IPS-18a (cell line): ENCODE measurements around the gene WDR62.

ENCODE experiments used
- H3K27ac ChIP-seq: one replicate; pipeline ENCODE4 v1.5.1; 2013; ENCODE audit warnings: low read length
- H3K27me3 ChIP-seq: one replicate; pipeline ENCODE4 v1.6.1; 2013; ENCODE audit warnings: mild to moderate bottlenecking, low read length; ENCODE audit not compliant: control insufficient read depth, insufficient read depth
- H3K36me3 ChIP-seq: one replicate; pipeline ENCODE4 v1.6.1; 2013; ENCODE audit warnings: low read depth, low read length; ENCODE audit not compliant: control insufficient read depth
- H3K4me1 ChIP-seq: one replicate; pipeline ENCODE4 v1.6.1; 2013; ENCODE audit warnings: low read depth, low read length; ENCODE audit not compliant: control insufficient read depth
- H3K4me3 ChIP-seq: one replicate; pipeline ENCODE4 v1.5.1; 2013; ENCODE audit warnings: low read length
- H3K9ac ChIP-seq: one replicate; pipeline ENCODE4 v1.6.1; 2013; ENCODE audit warnings: mild to moderate bottlenecking, low read length, moderate library complexity
- H3K9me3 ChIP-seq: one replicate; pipeline ENCODE4 v1.6.1; 2013; ENCODE audit warnings: low read depth, low read length; ENCODE audit not compliant: control insufficient read depth

The WDR62 gene

DNA sequence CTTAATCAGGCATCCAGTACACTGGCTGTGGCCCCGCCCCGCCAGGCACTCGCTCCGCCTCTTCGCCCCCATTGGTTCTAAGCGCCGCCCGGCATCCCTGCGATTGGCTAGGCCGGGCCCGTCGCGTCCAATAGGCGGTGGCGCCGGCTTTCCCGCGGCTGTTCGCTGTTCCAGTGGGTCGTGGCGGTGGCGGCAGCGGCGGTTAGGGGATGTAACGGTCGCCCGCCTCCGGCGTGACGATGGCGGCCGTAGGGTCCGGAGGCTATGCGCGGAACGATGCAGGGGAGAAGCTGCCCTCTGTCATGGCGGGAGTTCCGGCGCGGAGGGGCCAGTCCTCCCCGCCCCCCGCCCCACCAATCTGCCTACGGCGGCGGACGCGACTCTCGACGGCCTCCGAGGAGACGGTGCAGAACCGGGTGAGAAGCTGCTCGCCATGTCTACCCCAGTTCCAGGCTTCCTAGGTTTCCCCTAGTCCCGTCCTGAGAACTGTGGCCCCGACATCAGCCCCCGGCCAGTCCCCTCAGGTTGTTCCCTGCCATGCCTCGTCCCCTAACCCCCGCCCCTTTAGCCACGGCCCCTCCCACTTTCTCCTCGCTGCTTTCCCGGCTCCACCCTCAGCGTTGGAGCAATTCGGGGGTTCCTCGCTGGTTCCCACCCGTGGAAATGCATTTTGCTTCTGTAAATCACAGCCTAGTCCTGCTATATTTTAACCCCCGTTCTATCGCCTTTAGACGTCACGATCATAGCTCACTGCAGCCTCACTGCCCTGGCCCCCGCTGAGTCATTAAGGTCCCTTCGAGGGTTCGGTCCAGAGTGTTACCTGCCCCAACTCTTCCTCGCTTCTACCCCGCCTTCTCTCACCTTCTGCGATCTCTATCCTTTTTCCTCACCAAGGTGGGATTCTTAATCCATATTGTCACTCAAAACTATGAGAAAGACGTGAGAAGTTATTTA is at the start of gene WDR62:
Gene WDR62, plus strand, starts transcription at position 165 of the 954 bp plus-strand sequence. Its CDS starts 75 bp downstream, at position 240.
- Histone ChIP-seq H3K27me3 (no peaks in the 10 kb centered on the region), H3K27ac (peak within 1 kb of the TSS; percentile 67), H3K36me3 (peaks cover 7% of the 10 kb centered on the region), H3K9me3 (no peaks in the 10 kb centered on the region), H3K4me3 (peak within 1 kb of the TSS; percentile 92), H3K9ac (peak within 1 kb of the TSS; percentile 59), H3K4me1 (peaks cover 12% of the 10 kb centered on the region)

DNA sequence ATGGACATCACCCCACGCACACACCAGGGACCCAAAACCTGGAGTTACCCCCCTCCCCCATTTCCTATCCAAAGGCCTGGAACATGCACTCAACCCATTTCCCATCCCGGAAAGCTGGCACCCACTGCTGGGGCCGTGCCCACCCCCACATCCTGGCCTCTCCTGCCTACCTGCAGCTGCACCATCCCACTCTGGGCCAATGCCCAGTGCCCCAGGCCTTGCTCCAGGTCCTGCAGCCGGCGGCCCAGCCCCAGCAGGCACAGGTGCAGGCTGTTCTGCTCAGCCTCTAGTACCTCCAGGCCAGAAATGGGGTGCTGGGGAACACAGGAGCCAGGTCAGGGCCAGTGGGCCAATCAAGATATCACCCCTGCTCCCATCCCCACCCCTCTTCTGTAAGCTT is 47.7 kb upstream of the WDR62 start:
- no peaks in the 10 kb centered on the region for H3K4me1 ChIP-seq
- H3K27ac ChIP-seq, result no peak overlapping the region
- peaks cover 8% of the 10 kb centered on the region for H3K36me3 ChIP-seq
- H3K4me3 ChIP-seq, result no peak overlapping the region
- H3K27me3 ChIP-seq, result no peaks in the 10 kb centered on the region
- H3K9ac ChIP-seq, result no peak overlapping the region
- no peaks in the 10 kb centered on the region for H3K9me3 ChIP-seq

GRCh38 chr19:36008336-36008978 is 46.2 kb upstream of the WDR62 start, which contains the start of gene SYNE4:
Gene SYNE4, minus strand, starts transcription at chr19:36008813. Its CDS starts 132 bp downstream, at chr19:36008681.
- Histone ChIP-seq H3K9ac (peak within 1 kb of the TSS; percentile 39), H3K9me3 (no peaks in the 10 kb centered on the region), H3K36me3 (peaks cover 3% of the 10 kb centered on the region), H3K4me3 (peak within 1 kb of the TSS; percentile 72), H3K27me3 (no peaks in the 10 kb centered on the region), H3K27ac (no peak within 1 kb of the TSS), H3K4me1 (no peaks in the 10 kb centered on the region)

DNA sequence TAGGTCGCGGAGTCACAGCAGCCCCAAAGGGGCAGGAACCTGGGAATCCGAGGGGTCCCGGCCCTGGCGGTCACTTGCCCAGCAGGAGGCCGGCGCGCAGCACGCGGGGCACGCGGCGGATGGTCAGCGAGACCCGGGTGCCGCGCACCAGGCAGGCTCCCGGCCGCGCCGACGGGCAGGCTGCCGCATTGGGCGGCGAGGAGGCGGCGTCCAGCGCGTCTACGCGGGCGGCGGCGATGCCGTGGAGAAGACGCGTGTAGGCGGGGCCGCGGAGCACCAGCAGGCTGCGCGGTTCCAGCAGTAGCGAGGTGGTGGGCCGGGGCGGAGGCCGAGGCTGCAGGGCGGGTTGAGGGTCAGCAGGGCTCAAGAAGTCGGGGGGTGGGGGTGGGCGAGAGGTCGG is 45.5 kb upstream of the WDR62 start:
- Histone ChIP-seq H3K4me3 (peak overlapping the region; percentile 72), H3K9ac (peak overlapping the region; percentile 39), H3K27me3 (no peaks in the 10 kb centered on the region), H3K4me1 (no peaks in the 10 kb centered on the region), H3K9me3 (no peaks in the 10 kb centered on the region), H3K36me3 (peaks cover under 1% of the 10 kb centered on the region), H3K27ac (no peak overlapping the region)

DNA sequence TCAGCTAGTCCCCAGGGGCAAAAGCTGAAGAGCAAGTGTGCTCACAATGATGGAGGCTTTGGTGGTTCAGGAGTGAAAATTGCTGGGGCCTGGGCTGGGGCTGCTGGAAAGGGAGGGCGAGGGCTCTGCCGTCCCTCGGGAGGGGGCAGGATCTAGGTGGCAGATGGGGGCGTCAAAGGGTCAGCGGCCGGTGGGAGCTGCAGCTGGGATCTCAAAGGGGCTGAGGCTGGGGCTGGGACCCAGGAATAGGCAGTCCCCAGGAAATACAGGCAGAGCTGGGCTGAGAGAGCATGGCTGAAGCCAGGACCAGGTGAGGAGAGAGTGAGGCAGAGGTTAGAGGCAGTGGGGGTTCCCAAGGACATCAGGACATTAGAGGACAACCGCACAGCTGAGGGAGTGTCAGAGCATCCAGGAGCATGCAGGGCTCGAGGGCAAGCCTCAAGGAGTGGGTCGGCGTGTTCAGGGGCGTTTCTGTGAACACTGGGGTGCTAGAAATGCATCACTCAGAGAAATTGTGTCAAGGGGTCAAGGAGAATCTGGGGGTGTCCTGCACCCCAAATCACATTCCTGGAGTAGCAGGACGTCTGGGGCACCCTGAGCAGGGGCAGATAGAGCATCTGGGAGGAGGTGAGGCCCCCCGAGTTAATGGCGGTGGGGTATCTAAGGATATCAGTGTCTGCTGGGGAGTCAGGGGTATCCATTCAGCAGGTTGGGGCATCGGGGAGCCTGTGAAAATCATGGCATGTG is 44.9 kb upstream of the WDR62 start:
- Histone ChIP-seq H3K36me3 (no peaks in the 10 kb centered on the region), H3K9me3 (no peaks in the 10 kb centered on the region), H3K4me1 (peaks cover 1% of the 10 kb centered on the region), H3K27ac (no peak overlapping the region), H3K9ac (no peak overlapping the region), H3K4me3 (peak overlapping the region; percentile 72), H3K27me3 (no peaks in the 10 kb centered on the region)

DNA sequence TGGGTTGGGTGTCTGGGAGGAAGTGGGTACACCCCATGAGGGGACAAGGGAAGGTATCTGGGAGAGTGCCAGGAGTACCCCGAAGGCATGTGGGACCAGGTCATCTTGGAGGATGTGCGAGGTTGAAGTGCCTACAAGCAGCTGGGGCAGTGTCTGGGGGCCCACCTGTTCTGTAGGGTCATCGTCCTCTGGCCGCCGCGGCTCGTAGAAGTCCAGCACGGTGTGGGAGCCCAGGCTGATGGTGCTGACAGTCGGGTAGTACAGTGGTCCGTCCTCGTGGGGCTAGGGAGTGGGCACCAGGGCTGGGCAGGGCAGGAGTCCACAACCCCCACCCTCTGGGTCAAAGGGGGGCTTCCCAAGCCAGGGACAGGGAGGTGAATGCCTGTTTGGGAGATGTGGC is 44.3 kb upstream of the WDR62 start:
- H3K4me3 ChIP-seq, result no peak overlapping the region
- no peaks in the 10 kb centered on the region for H3K36me3 ChIP-seq
- no peak overlapping the region for H3K9ac ChIP-seq
- no peaks in the 10 kb centered on the region for H3K9me3 ChIP-seq
- no peaks in the 10 kb centered on the region for H3K27me3 ChIP-seq
- H3K27ac ChIP-seq, result no peak overlapping the region
- H3K4me1 ChIP-seq, result peaks cover 5% of the 10 kb centered on the region

- Histone ChIP-seq H3K36me3 (peaks cover 4% of the 10 kb centered on the region), H3K4me1 (peaks cover 5% of the 10 kb centered on the region), H3K27ac (no peak overlapping the region), H3K27me3 (no peaks in the 10 kb centered on the region), H3K9me3 (no peaks in the 10 kb centered on the region), H3K4me3 (peak overlapping the region; percentile 76), H3K9ac (peak overlapping the region; percentile 63)
Measured at GRCh38 chr19:36013280-36014011, 41.3 kb upstream of the WDR62 start.

DNA sequence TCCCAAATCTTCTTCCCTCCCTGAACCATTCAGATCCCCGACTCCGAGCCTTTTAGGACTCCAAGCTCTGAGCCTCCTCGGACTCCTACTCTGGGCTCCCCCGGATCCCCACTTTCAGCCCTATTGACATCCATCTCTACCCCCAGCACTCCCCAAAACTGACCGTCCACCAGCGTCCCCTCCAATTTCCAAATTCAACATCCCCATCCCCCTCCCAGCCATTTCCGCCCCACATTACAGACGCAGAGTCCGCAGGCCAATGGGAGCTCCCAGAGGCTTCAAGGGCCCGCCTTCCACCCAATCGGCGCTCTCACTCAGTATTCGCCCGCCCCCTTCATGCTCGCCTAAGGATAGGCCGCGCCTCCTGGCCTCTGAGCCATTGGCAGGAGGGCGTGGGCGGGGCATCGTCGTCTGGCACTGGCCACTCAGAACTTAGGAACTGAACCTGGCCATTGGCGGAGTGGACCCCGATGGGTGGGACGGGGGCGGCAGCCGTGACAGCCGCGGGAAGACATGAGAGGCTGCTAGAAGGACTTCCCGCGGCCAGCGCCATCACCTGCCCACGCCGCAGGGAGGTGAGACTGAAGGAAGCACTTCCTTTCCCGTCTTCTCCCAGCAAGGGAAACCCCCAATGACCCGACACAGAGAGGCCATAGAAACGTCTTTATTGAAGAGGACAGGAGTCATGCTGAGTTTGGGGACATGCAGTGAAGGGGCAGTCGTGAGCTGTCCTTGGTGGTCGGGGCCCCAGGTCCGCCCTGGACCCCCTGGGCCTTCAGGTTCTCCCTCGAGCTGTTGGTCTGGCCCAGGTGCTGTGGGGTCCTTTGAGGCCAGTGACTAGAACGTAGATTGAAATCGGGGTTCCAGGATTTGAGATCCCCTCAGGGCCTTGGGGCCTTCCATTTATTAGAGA is 40.4 kb upstream of the WDR62 start, which contains the start of gene ALKBH6:
Gene ALKBH6, minus strand, starts transcription at position 202 of the 913 bp plus-strand sequence. CDS start 816 bp downstream, outside the sequence.
- Histone ChIP-seq H3K27me3 (no peaks in the 10 kb centered on the region), H3K27ac (no peak within 1 kb of the TSS), H3K36me3 (peaks cover 4% of the 10 kb centered on the region), H3K9ac (peak within 1 kb of the TSS; percentile 63), H3K4me1 (peaks cover 5% of the 10 kb centered on the region), H3K9me3 (no peaks in the 10 kb centered on the region), H3K4me3 (peak within 1 kb of the TSS; percentile 76)

DNA sequence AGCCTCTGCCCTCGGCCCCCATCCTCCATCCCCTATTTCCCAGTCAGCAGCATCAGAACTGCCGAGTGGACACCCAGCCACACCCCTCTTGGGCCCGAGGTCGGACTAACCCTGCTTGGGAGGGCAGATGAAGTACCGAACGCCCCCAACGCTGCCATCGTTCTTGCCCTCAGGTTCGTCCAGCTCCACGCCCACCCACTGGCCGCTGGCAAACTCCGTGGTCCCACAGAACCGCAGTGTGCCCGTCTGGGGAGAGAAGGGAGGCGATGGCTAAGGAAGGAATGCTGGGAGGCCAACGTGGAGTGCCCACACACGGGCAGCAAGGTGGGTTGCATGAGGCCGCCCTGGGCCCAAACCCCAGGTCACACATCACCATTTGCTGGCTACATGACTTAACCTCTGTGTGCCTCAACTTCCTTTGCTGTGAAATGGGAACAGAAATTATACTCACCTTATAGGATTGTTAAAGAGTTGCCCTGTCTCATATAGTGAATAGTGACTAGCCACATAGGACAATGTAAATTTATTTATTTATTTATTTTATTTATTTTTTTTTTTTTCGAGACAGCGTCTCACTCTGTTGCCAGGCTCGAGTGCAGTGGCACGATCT is 35.5 kb upstream of the WDR62 start:
- no peak overlapping the region for H3K27ac ChIP-seq

DNA sequence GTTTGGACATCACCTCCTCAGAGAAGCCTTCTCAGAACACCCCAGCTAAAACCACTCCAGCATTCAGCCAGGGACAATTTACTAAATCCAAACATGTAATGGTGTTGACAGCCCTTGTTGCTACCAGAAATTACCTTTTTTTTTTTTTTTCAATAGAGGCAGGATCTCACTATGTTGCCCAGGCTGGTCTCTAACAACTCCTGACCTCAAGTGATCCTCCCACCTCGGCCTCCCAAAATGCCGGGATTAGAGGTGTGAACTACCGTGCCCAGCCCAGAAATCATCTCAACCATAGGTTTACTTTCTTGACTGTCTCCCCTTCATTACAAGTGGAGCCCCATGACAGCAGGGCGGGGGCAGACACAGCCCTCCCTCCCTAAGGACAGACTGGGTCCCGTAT is 31.3 kb upstream of the WDR62 start:
- H3K27me3 ChIP-seq, result no peaks in the 10 kb centered on the region
- H3K9me3 ChIP-seq, result no peaks in the 10 kb centered on the region
- H3K4me3 ChIP-seq, result no peak overlapping the region
- H3K27ac ChIP-seq, result no peak overlapping the region
- peaks cover 11% of the 10 kb centered on the region for H3K36me3 ChIP-seq
- H3K9ac ChIP-seq, result no peak overlapping the region
- no peaks in the 10 kb centered on the region for H3K4me1 ChIP-seq

More for the DNA sequence above, 35.5 kb upstream of the WDR62 start:
- peaks cover 11% of the 10 kb centered on the region for H3K36me3 ChIP-seq
- no peaks in the 10 kb centered on the region for H3K27me3 ChIP-seq
- no peaks in the 10 kb centered on the region for H3K9me3 ChIP-seq
- H3K9ac ChIP-seq, result no peak overlapping the region
- peaks cover 5% of the 10 kb centered on the region for H3K4me1 ChIP-seq
- H3K4me3 ChIP-seq, result no peak overlapping the region
